GM12892 (cell line): ENCODE measurements around the gene ADARB2.

Experiments used
- DNase-seq: peaks from one replicate; pipeline ENCODE4 v3.0.0; 2011; ENCODE audit not compliant: insufficient read length
- FAIRE-seq: peaks from 2 replicates; lab custom pipeline; 2011; peaks lifted over from hg19 to GRCh38; lab: Jason Lieb, UNC
- POLR2A ChIP-seq: IDR thresholded peaks from 2 replicates; pipeline ENCODE4 v1.6.1; 2011; ENCODE audit warnings: low read depth, low read length, control low read depth
- POLR2AphosphoS5 ChIP-seq: IDR thresholded peaks from 2 replicates; pipeline ENCODE4 v1.6.1; 2011; ENCODE audit warnings: low read depth, low read length, control low read depth
- TAF1 ChIP-seq: IDR thresholded peaks from 2 replicates; pipeline ENCODE4 v1.6.1; 2011; ENCODE audit warnings: low read depth, mild to moderate bottlenecking, control low read depth, low read length, borderline replicate concordance

The ADARB2 gene

GRCh38 chr10:1180071-1180730, 557.1 kb downstream of the ADARB2 start:
- TF ChIP-seq POLR2A (no peak), TAF1 (no peak), POLR2AphosphoS5 (no peak)
- DNase-seq (no peak), FAIRE-seq (no peak)

GRCh38 chr10:1179346-1180070, 557.8 kb downstream of the ADARB2 start:
- no peak for DNase-seq
- no peak for FAIRE-seq
- TF ChIP-seq POLR2A (no peak), POLR2AphosphoS5 (no peak), TAF1 (no peak)

GRCh38 chr10:1178506-1178905, 558.8 kb downstream of the ADARB2 start:
- no peak for DNase-seq
- no peak for FAIRE-seq
- TF ChIP-seq POLR2AphosphoS5 (no peak), TAF1 (no peak)

GRCh38 chr10:1177936-1178335, 559.4 kb downstream of the ADARB2 start:
- FAIRE-seq = no peak
- no peak for TF ChIP-seq POLR2A
- no peak for DNase-seq

- DNase-seq (no peak), FAIRE-seq (no peak)
- no peak for TF ChIP-seq TAF1
- no peak for TF ChIP-seq POLR2A
- TF ChIP-seq POLR2AphosphoS5 = no peak
These were observed 561.3 kb downstream of the ADARB2 start for GRCh38 chr10:1175956-1176565.

GRCh38 chr10:1174022-1174421, 563.3 kb downstream of the ADARB2 start:
- TF ChIP-seq POLR2AphosphoS5 (no peak), TAF1 (no peak), POLR2A (no peak)
- peak; percentile 30 for FAIRE-seq
- no peak for DNase-seq

GRCh38 chr10:1173091-1173490, 564.2 kb downstream of the ADARB2 start:
- DNase-seq = no peak
- TF ChIP-seq POLR2AphosphoS5 (no peak), POLR2A (no peak), TAF1 (no peak)
- FAIRE-seq = no peak

DNA sequence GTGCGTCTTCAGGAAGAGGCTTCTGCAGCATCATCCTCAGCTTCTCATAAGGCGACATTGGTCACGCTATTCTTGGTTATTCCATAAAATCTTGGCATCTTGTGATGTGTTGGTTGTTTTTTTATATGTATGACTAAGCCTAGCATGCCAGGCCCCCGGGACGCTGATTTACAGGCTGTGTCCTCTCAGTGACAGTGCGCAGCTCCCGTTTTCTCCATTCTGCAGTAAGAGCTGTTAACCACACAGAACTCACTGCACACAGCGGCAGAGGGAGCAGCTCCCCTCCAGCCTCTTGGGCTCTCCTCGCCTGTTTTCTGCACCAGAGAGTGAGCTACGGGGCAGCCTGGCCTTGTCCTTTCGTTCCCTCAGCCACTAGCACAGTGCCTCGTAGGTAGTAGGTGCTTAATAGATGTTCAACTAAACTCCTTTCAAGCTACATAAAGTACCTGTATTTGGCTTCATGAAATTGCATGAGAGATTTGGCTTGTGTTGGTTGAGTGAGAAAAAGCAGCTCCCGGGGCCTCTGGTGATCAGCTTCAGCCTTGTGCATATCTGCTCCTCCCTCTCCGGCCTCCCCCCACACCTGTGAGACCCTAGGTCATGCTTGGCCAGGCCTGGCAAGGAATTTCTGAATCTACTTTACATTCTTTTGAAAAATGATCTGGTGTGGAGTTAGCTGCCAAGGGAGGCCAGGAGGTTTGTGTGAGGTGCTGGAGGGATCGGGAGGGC, 564.9 kb downstream of the ADARB2 start:
- TF ChIP-seq POLR2AphosphoS5 (no peak), TAF1 (no peak), POLR2A (no peak)
- FAIRE-seq = no peak
- no peak for DNase-seq

DNA sequence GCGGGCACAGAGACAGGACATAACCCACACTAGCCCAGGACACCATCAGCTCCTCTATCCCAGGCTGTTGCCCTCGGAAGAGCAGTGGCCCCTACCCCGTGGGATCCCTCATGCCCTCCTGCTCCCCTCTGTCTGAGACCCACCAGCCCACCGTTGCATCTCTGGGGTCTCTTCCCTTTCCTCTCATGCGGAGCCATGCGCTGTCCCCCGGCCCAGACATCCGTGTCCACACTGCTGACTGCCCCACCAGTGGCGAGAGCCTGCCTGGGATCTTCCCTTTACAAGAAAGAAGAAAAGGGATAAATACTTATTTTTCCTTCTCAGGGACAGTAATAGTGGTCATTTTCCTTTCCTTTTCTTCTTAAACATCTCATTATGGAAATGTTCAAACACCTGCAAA, 565.7 kb downstream of the ADARB2 start:
- DNase-seq (no peak), FAIRE-seq (no peak)
- no peak for TF ChIP-seq TAF1
- TF ChIP-seq POLR2A = no peak
- TF ChIP-seq POLR2AphosphoS5 = no peak

GRCh38 chr10:1171182-1171581, 566.1 kb downstream of the ADARB2 start:
- TF ChIP-seq POLR2AphosphoS5 (no peak), TAF1 (no peak), POLR2A (no peak)
- FAIRE-seq (no peak), DNase-seq (no peak)

DNA sequence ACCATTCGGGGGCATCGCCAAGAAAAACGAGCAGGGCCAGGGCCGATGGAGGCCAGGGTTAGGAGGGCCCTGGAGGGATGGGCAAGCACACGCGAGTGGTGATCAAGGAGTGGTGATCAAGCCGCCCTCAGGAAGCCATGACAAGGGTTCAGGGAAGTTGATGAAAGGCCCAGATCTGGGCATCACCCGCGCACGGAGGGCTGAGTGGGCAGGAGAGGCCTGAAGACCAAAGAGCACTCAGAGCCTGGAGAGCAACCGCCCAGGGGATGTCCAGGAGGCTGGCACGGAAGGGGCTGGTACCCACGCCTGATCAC, 566.5 kb downstream of the ADARB2 start:
- TF ChIP-seq POLR2AphosphoS5 = no peak
- no peak for TF ChIP-seq POLR2A
- no peak for TF ChIP-seq TAF1
- no peak for FAIRE-seq

More for the DNA sequence above, 566.5 kb downstream of the ADARB2 start:
- DNase-seq = no peak
